BE2C (cell line): ENCODE results near the gene CKAP5. TPM values are rescaled to one million over a fixed set of nuclear protein-coding genes. Genes with fewer than 3 reads are reported as not detected.

Source experiments
- DNase-seq: peaks from one replicate; pipeline ENCODE4 v3.0.0-alpha.2; 2020
- H3K27me3 ChIP-seq: fragments of 250-450 bp; sonication (Bioruptor Pico); 2 replicates; pipeline ENCODE4 v1.5.1; 2020; ENCODE audit warnings: mild to moderate bottlenecking
- H3K36me3 ChIP-seq: fragments of 250-450 bp; sonication (Bioruptor Pico); 2 replicates; pipeline ENCODE4 v1.5.1; 2020; ENCODE audit warnings: mild to moderate bottlenecking
- H3K4me1 ChIP-seq: fragments of 250-450 bp; sonication (Bioruptor Pico); 2 replicates; pipeline ENCODE4 v1.5.1; 2020
- H3K4me3 ChIP-seq: 2 replicates; pipeline ENCODE4 v1.5.1; 2011; ENCODE audit warnings: low read depth, low read length
- H3K9me3 ChIP-seq: fragments of 250-450 bp; sonication (Bioruptor Pico); 2 replicates; pipeline ENCODE4 v1.5.1; 2020
- polyA plus RNA-seq: library from polyadenylated mRNA; unstranded; fragments of >200 nt; gene quantifications from one replicate; pipeline ENCODE4 v1.2.1, GENCODE V29; 2012; ENCODE audit warnings: low read depth, missing spikeins; ENCODE audit not compliant: insufficient read length, insufficient read depth
- TF ChIP-seq, protein P1 (sequence below): IDR thresholded peaks from 2 replicates; pipeline ENCODE4 v1.5.1; 2012; ENCODE audit warnings: mild to moderate bottlenecking, low read depth, low read length

CKAP5 gene
- polyA plus RNA-seq = 49.9 TPM

DNA sequence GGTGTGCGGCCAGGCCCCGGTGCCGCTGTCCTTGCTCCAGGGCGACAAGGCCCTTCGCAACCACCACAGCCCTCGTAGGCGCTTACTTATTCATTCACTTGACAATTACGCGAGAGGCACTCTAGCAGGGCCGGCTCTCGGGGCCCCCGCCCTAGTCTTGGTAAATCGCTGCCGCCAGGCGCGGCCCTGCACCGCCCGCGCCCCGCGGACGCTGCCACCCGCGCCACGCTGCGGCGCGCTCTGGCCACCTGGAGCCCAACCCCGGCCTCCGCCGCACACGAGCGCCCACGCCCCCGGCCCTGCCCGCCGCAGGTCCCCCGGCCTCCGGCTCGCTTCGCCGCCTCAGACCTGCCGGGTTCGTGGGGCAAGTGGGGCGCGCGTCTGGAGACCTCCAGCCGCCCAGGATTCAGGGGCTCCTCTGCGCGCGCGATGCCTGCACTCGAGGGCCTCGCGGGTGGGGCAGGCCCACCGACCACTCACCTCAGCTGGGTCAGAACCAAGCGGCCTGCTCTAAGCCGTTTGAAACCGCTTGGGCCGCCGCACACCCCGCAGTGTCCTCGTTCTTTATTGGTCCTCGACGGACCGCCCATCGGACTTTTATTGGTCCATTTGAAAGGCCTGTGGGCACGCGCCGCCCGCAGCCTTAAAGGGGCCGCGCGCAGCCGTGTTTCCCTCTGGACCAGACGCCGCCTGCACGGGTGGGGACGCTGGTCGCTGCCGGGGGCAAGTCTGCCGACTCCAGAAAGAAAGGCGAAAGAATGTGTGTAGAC is at the start of gene CKAP5:
Gene CKAP5 (minus strand): TSS at position 541 of the 770 bp plus-strand sequence. CDS start 25,049 bp downstream, outside the sequence.
- DNase-seq = peak; percentile 84
- peak within 1 kb of the TSS; percentile 87 for H3K4me3 ChIP-seq
- H3K4me1 ChIP-seq = no peaks in the 10 kb centered on the region
- TF ChIP-seq, protein P1, sequence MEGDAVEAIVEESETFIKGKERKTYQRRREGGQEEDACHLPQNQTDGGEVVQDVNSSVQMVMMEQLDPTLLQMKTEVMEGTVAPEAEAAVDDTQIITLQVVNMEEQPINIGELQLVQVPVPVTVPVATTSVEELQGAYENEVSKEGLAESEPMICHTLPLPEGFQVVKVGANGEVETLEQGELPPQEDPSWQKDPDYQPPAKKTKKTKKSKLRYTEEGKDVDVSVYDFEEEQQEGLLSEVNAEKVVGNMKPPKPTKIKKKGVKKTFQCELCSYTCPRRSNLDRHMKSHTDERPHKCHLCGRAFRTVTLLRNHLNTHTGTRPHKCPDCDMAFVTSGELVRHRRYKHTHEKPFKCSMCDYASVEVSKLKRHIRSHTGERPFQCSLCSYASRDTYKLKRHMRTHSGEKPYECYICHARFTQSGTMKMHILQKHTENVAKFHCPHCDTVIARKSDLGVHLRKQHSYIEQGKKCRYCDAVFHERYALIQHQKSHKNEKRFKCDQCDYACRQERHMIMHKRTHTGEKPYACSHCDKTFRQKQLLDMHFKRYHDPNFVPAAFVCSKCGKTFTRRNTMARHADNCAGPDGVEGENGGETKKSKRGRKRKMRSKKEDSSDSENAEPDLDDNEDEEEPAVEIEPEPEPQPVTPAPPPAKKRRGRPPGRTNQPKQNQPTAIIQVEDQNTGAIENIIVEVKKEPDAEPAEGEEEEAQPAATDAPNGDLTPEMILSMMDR = no peak
- H3K27me3 ChIP-seq = no peaks in the 10 kb centered on the region
- no peaks in the 10 kb centered on the region for H3K36me3 ChIP-seq
- H3K9me3 ChIP-seq = no peaks in the 10 kb centered on the region

DNA sequence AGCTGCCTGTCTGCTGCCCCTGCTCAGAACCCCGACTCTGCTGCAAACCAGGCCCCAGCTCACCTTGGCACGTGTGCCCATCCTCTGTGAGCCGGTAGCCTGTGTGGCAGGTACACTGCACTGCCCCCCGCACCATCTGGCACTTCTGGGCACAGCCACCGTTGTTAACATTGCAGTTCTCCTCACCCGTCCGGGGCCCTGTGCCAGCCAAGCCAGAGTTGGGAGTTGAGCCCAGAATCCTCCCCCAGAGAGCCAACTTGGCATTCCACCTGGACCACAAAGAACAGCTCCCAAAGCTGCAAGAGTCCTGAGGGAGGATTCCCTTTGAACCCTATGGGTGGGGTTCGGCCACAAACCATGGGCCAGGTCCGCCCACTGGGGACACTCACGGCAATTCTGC is 49.7 kb upstream of the CKAP5 start:
- no peaks in the 10 kb centered on the region for H3K36me3 ChIP-seq
- TF ChIP-seq, protein P1 = no peak

DNA sequence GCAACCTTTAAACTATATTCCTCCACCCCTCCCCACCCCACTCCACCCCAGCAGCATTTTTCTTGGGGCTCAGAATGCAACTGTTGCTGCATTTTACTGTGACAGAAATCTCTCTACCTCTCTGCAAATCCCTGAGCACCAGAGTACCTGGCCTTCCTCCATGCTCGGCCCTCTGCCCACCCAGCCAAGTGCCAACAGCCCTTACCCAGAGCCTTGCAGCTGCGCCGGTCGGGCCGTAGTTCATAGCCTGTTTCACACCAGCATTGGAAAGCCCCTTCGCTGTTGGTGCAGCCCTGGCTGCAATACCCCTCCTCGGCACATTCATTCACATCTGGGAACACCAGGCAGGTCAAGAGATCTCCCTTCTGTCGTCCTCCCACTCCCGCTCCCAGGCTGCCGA is 48.9 kb upstream of the CKAP5 start:
- Histone ChIP-seq H3K9me3 (no peaks in the 10 kb centered on the region), H3K4me3 (no peak overlapping the region), H3K27me3 (no peaks in the 10 kb centered on the region), H3K4me1 (no peaks in the 10 kb centered on the region), H3K36me3 (no peaks in the 10 kb centered on the region)
- TF ChIP-seq, protein P1 = no peak
- DNase-seq = no peak

More for the DNA sequence above, 49.7 kb upstream of the CKAP5 start:
- Histone ChIP-seq H3K27me3 (no peaks in the 10 kb centered on the region), H3K4me3 (no peak overlapping the region), H3K9me3 (no peaks in the 10 kb centered on the region), H3K4me1 (no peaks in the 10 kb centered on the region)
- no peak for DNase-seq

DNA sequence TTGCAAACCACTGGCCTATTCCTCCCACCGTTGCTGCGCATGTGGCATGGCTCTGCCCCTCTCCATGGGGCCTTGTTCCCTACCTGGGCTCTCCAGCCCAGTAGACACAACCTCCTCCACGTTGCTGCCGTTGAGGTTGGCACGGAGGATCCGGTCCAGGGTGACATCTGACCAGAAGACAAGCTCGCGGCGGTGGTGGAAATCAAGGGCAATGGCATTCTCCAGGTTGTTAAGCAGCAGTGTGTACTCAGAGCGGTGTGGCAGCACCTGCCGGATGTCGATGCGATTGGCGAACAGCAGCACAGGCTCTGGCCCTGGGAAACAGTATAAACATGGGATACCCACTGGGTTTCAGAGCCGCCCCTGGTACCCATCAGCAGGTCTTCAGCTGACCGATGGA is 48.4 kb upstream of the CKAP5 start:
- Histone ChIP-seq H3K36me3 (no peaks in the 10 kb centered on the region), H3K27me3 (no peaks in the 10 kb centered on the region), H3K4me1 (no peaks in the 10 kb centered on the region), H3K9me3 (no peaks in the 10 kb centered on the region), H3K4me3 (no peak overlapping the region)
- no peak for DNase-seq
- TF ChIP-seq, protein P1 = no peak

DNA sequence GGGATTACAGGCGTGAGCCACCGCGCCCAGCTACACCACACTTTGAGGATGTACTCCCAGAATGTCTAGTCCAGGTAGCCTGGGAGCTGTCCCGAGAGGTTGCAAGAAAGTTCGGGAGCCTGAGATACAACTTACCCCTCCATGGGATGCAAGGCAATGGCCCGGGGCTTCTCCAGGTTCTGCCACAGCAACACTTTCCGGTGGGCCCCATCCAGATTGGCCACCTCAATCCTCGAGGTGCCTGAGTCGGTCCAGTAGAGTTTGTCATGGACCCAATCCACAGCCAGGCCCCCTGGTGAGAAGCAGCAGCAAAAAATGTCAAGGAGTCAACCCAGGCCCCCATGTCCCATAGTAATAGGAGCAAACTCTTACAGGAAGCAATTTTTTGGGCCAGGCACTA is 46.8 kb upstream of the CKAP5 start:
- H3K27me3 ChIP-seq = no peaks in the 10 kb centered on the region
- no peak for DNase-seq
- H3K4me1 ChIP-seq = no peaks in the 10 kb centered on the region
- no peak overlapping the region for H3K4me3 ChIP-seq
- TF ChIP-seq, protein P1 = no peak
- H3K36me3 ChIP-seq = no peaks in the 10 kb centered on the region
- H3K9me3 ChIP-seq = no peaks in the 10 kb centered on the region

DNA sequence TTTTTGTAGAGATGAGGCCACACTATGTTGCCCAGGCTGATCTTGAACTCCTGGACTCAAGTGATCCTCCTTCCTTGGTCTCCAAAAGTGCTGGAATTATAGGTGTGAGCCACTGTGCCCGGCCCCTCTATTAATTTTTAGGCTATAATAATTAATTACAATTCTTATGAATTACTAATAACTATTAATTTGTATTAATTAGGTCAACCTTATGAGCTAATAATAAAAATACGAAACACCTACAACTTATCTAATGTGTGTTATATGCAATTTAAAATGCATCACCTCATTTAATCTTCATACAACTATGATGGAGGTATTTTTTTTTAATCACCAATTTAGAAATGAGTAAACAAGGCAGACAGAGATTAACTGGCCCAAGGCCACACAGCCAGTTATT is 46.0 kb upstream of the CKAP5 start:
- TF ChIP-seq, protein P1 = no peak
- DNase-seq = no peak
- H3K4me3 ChIP-seq = no peak overlapping the region
- H3K9me3 ChIP-seq = no peaks in the 10 kb centered on the region
- no peaks in the 10 kb centered on the region for H3K27me3 ChIP-seq
- no peaks in the 10 kb centered on the region for H3K36me3 ChIP-seq
- H3K4me1 ChIP-seq = no peaks in the 10 kb centered on the region
